Hematopoietic multipotent progenitor cell treated with erythropoietin and hydrocortisone succinate and interleukin-3 and kit ligand, for 4 days (in vitro differentiated cells): ENCODE data around the gene CZIB.
A peak's percentile ranks its signal among the peaks of the same experiment; 100 is the strongest.
"Not testable (repeated sequence)": the region's sequence is repeated elsewhere in the genome, so short reads cannot be mapped to it uniquely, and the experiment has no call there.

Experiments
- DNase-seq: peaks from one replicate; pipeline ENCODE4 v3.0.0-alpha.2; 2015

CZIB gene

GRCh38 chr1:53238197-53239155, 18.0 kb upstream of the CZIB start, which contains the start of gene MAGOH:
TSS of gene MAGOH (minus strand) at chr1:53238518. CDS start at chr1:53238448, 70 bp downstream.
- peak; percentile 98 for DNase-seq

- no peak for DNase-seq
These were observed 17.2 kb upstream of the CZIB start for GRCh38 chr1:53237638-53238037.

GRCh38 chr1:53220962-53221286, 490 bp upstream of the CZIB start:
- no peak for DNase-seq

GRCh38 chr1:53219711-53220110, 723 bp downstream of the CZIB start:
- no peak for DNase-seq

DNA sequence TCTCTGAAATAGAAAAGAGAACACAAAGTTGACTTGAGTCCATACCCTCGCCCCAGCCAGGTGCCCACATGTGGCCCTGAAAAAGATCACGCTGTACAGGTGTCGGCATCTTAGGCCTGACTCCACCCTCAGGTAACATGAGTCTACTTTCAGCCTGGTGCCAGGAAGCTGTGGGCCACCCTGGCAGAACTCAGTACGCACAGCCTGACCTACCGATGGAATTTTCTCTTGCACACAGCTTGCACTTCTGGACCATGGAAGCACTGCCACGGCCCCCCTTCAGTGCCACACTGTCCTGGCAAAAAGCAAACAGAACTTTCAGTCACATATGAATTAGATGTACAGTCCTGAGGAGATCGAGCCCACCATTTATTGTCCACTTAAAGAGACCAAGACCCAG, 2.2 kb downstream of the CZIB start:
- DNase-seq, result no peak

DNA sequence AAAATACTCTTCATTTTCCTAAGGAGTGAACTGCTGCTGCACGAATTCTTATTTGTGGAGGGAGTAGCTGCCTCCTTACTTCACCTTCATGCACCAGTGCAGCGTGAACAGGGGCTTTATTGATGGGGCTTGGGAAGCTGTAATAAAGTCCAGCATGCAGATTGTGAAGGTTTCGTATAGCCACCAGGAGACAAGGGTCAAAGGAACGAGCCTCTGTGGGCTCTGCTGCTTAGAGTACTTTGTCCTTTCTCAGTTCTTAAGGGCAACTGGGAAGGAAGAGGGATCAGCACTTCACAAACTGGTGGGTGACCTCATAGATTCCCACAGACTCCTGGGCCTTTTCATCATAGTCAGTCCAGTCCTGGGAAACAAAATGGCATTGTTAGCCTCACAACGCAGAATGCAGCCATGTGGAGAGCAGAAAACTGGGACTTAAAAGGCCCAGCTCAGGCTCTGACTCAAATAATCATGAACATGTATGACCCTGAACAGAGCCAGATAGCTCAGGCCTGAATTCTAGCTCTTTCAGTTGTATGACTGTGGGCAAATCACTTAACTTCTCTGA, 6.0 kb downstream of the CZIB start:
- DNase-seq, result no peak

- DNase-seq, result no peak
These were observed 9.5 kb downstream of the CZIB start for GRCh38 chr1:53210954-53211353.

- no peak for DNase-seq
These were observed 10.1 kb downstream of the CZIB start for GRCh38 chr1:53210352-53210751.

GRCh38 chr1:53207726-53208125, 12.7 kb downstream of the CZIB start:
- no peak for DNase-seq

- DNase-seq, result no peak
These were observed 13.6 kb downstream of the CZIB start for GRCh38 chr1:53206735-53207379.

GRCh38 chr1:53206083-53206685, 14.2 kb downstream of the CZIB start:
- DNase-seq, result peak; percentile 32

DNA sequence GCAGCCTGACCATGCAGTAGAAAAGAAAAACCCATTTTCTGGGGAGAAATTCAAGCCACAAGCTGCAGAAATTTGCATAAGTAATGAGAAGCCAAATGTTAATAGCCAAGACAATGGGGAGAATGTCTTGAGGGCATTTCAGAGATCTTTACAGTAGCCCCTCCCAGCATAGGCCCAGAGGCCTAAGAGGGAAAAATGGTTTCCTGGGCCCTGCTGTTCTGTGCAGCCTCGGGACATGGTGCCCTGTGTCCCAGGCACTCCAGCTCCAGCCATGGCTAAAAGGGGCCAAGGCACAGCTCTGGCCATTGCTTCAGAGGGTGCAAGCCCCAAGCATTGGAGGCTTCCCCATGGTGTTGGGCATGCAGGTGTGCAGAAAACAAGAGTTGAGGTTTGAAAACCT, 14.9 kb downstream of the CZIB start:
- not testable (repeated sequence) for DNase-seq

DNA sequence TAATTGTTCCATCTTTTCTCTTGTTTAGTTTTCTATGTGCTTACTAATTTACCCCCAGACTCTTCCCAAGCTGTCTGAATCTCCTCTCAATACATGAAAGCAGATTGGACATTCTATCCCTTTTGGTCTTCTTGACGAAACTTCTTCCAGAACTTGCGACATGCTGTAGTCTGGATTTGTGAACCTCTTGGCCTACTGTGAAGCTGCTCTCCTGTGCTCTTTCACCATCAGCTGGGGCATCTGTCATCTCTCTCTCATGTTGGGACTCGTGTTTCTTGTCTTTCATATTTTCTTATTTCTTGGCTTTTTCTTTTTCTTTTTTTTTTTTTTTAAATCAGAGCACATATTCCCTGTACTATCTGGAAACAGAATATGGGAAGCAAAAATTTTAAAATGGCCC, 17.0 kb downstream of the CZIB start:
- DNase-seq, result no peak

DNA sequence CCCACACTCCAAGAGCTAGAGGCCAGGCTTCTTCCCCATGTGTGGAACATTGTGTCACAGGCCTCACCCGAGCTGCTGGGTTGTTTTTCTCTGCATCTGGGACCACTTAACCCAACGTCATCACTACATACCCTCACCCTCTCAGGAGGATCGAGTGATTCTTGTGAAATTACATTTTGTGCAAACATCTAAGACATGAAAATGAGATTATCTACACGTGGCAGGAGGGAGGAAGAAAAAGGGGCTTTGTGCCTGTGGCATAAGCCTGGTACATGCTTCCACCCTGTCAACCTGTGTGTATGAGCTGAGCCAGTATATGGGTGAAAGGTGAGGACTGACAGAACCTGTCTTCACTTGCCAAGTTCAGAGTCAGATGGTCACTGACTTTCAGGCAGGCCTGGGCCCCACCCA, 22.2 kb downstream of the CZIB start:
- DNase-seq, result no peak

GRCh38 chr1:53197291-53198200, 22.9 kb downstream of the CZIB start:
- peak; percentile 29 for DNase-seq

DNA sequence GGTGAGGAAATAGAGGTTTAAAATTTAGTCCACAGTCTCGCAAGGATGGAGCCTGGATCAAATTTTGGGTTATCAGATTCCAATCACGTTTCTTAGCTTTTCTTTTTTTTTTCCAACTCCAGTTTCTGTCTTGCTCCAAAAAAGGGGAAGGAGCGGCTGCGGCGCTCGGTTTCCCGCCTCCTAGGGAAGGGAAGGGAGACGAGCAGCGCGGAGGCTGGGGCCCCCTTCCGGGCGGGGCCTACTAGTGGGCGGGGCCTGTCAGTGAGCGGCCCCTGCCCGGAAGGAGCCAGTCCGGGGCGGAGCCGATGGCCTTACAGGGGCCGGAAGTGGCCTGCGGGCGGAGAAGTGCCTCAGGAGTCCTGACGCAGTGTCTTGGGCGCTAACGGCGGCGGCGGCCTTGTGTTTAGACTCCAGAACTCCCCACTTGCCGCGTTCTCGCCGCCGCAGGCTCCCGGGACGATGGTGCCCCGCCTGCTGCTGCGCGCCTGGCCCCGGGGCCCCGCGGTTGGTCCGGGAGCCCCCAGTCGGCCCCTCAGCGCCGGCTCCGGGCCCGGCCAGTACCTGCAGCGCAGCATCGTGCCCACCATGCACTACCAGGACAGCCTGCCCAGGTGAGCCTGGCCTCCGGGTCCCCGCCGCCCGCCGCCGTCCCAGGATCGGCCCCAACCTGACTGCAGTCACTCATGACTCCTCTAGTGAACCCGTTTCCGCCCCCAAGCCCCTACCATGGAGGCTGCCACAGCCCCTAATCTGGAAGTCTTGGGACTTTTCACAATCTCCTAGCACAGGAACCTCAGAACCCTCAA, 23.7 kb downstream of the CZIB start, which contains the start of gene CPT2:
CPT2 (plus strand) TSS at position 340 of the 806 bp plus-strand sequence; CDS start at position 460, 120 bp downstream.
- DNase-seq, result peak; percentile 98

DNA sequence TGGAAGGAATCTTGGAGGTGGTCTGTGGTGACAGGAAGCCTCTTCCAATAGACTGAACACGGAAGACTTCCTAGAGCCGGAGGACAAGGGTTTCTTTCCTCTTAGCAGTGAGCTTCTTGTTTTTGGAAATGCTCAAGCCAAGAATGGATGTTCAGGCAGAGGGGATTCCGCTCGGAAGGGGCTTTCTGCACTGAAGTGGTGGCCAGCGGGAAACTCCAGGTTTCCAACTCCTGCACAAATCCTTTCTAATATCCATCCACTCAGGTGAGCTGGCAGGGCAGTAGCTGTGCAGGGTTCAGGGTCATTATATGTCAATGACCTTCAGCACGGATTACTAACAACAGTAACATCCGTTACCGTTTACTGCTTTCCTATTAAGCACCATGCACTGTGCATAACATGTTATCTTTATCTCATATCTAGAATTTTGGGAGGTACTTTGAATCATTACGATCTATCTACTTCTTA, 24.4 kb downstream of the CZIB start:
- DNase-seq, result no peak

DNA sequence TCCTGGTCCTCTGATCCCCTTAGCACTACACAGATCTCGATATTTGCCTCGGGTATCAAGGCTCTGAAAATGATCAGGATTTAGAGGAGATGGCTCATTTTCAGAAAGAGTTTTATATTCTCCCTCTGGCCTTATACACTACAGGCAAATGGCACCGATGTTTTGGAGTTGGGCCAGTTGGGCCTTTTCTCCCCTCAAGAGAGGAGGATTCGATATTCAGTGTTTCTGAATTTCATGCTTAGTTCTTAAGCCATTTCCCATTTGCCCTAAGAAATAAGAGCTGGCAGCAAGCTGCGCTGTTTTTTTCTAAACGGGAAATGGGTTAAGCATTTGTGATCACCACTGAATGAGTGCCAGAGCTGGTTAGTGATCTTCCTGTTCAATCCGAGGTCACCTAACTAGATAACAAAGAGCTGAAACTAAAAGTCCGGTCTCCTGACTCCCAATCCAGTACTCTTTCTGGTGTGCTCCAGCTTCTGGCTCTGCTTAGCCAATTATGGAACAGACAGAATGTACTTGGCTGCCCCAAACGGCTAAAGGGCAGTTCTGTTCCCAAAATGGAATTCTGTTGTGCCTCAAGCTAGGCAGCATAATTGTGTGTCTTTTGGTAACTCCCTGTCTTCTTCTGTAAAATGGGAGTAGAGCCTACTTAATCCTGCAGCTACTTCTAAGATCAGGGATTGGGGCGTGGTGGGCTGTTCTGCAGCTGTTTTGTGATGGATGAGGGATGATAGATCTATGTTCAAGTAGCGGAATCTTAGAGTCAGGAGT, 25.0 kb downstream of the CZIB start:
- no peak for DNase-seq

DNA sequence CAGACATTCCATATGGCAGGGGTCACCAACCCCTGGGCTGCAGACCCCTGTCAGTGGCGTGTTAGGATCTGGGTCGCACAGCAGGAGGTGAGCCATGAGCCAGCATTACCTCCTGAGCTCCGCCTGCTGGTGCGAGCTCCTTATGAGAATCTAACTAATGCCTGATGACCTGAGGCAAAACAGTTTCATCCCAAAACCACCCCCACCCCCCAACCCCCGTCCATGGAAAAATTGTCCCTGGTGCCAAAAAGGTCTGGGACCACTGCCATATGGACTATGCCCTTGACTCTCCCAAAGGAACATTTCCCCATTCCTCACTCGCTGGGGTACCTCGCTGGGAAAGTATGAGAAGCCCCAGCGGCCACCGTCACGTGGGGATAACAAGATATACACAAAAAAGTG, 30.2 kb downstream of the CZIB start:
- DNase-seq, result no peak

DNA sequence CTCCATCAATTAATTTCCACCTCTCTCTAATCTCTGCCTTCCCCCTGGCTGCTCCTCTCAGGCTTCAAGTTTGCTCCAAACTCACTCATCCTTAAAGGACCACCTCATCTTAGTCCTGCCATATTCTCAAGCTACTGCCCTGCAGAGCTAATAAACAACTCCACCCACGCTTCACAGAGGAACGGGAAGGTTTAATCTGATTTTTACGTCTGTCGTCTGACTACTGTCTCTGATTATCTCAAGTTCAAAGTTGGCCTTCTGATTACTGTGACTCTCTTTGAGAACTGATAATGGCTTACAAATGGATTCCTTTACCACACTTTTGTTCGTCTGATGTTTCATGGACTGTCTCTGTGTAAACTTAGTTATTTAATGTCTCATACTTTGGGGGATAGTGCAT, 31.4 kb downstream of the CZIB start:
- peak; percentile 17 for DNase-seq
